MM.1S (cell line): ENCODE data around the gene PTGDR.

ENCODE experiments used
- DNase-seq: peaks from one replicate; pipeline ENCODE4 v3.0.0-alpha.2; 2015
- H2AFZ ChIP-seq: fragments of 300-600 bp; sonication (generic); 2 replicates; pipeline ENCODE4 v1.6.0; 2016; ENCODE audit warnings: antibody characterized with exemption, low read length
- H3F3A ChIP-seq: fragments of 300-600 bp; sonication (generic); 2 replicates; pipeline ENCODE4 v1.6.1; 2016; ENCODE audit warnings: mild to moderate bottlenecking, antibody characterized with exemption, low read length, moderate library complexity, mixed read lengths; ENCODE audit not compliant: insufficient read depth
- H3K27ac ChIP-seq: fragments of 300-600 bp; sonication (generic); 2 replicates; pipeline ENCODE4 v1.5.1; 2016; ENCODE audit warnings: mild to moderate bottlenecking, low read length
- H3K27me3 ChIP-seq: fragments of 300-600 bp; sonication (generic); replicated peaks from 2 replicates; pipeline ENCODE4 v1.6.0; 2016; ENCODE audit warnings: low read length; ENCODE audit not compliant: insufficient read depth
- H3K36me3 ChIP-seq: fragments of 300-600 bp; sonication (generic); replicated peaks from 2 replicates; pipeline ENCODE4 v1.6.1; 2016; ENCODE audit warnings: mild to moderate bottlenecking, low read length, mixed read lengths; ENCODE audit not compliant: insufficient read depth
- H3K4me1 ChIP-seq: fragments of 300-600 bp; sonication (generic); 2 replicates; pipeline ENCODE4 v1.6.1; 2016; ENCODE audit warnings: low read length, mixed read lengths
- H3K4me2 ChIP-seq: fragments of 300-600 bp; sonication (generic); 2 replicates; pipeline ENCODE4 v1.6.0; 2016; ENCODE audit warnings: low read depth, low read length
- H3K4me3 ChIP-seq: fragments of 300-600 bp; sonication (generic); 2 replicates; pipeline ENCODE4 v1.5.1; 2016; ENCODE audit warnings: low read length, mixed read lengths
- H3K79me2 ChIP-seq: fragments of 300-600 bp; sonication (generic); 2 replicates; pipeline ENCODE4 v1.6.1; 2016; ENCODE audit warnings: mixed run types, low read length, mixed read lengths
- H3K9ac ChIP-seq: fragments of 300-600 bp; sonication (generic); 2 replicates; pipeline ENCODE4 v1.6.1; 2016; ENCODE audit warnings: low read length, mixed read lengths
- H3K9me2 ChIP-seq: fragments of 300-600 bp; sonication (generic); replicated peaks from 2 replicates; pipeline ENCODE4 v1.6.1; 2016; ENCODE audit warnings: mild to moderate bottlenecking, low read length, mixed read lengths; ENCODE audit not compliant: insufficient read depth
- H3K9me3 ChIP-seq: fragments of 300-600 bp; sonication (generic); replicated peaks from 2 replicates; pipeline ENCODE4 v1.6.1; 2016; ENCODE audit warnings: mild to moderate bottlenecking, low read length, mixed read lengths; ENCODE audit not compliant: insufficient read depth
- H4K20me1 ChIP-seq: fragments of 300-600 bp; sonication (generic); 2 replicates; pipeline ENCODE4 v1.6.1; 2016; ENCODE audit warnings: mild to moderate bottlenecking, low read length, moderate library complexity, mixed read lengths; ENCODE audit not compliant: insufficient read depth
- CTCF ChIP-seq: fragments of 300-600 bp; sonication (generic); IDR thresholded peaks from 2 replicates; pipeline ENCODE4 v1.5.1; 2016; ENCODE audit warnings: antibody characterized with exemption, low read length, mixed read lengths
- EZH2 ChIP-seq: fragments of 300-600 bp; sonication (generic); optimal IDR thresholded peaks from 2 replicates; pipeline ENCODE3; 2017; ENCODE audit warnings: low read depth, mild to moderate bottlenecking, antibody characterized with exemption, low read length, mixed read lengths
- EZH2phosphoT487 ChIP-seq: fragments of 300-600 bp; sonication (generic); IDR thresholded peaks from 2 replicates; pipeline ENCODE4 v1.6.1; 2018; ENCODE audit warnings: antibody characterized with exemption, low read length

PTGDR gene

GRCh38 chr14:52253503-52253902 is 14.0 kb upstream of the PTGDR start:
- DNase-seq, result no peak
- Histone ChIP-seq H3K36me3 (no peaks in the 10 kb centered on the region), H3K4me1 (no peaks in the 10 kb centered on the region), H3F3A (no peaks in the 10 kb centered on the region), H3K4me3 (no peak overlapping the region), H3K27ac (no peak overlapping the region), H3K9me3 (no peaks in the 10 kb centered on the region), H3K4me2 (no peak overlapping the region), H3K27me3 (no peaks in the 10 kb centered on the region), H2AFZ (no peak overlapping the region), H3K9ac (no peak overlapping the region), H3K9me2 (no peaks in the 10 kb centered on the region), H3K79me2 (no peaks in the 10 kb centered on the region), H4K20me1 (no peaks in the 10 kb centered on the region)
- TF ChIP-seq EZH2phosphoT487, result no peak
- TF ChIP-seq CTCF, result no peak
- no peak for TF ChIP-seq EZH2

- Histone ChIP-seq H3K27ac (no peak overlapping the region), H3F3A (no peaks in the 10 kb centered on the region), H3K4me2 (no peak overlapping the region), H3K4me3 (no peak overlapping the region), H3K36me3 (no peaks in the 10 kb centered on the region), H3K9ac (no peak overlapping the region), H3K27me3 (no peaks in the 10 kb centered on the region), H4K20me1 (no peaks in the 10 kb centered on the region), H3K9me2 (no peaks in the 10 kb centered on the region), H3K4me1 (no peaks in the 10 kb centered on the region), H3K9me3 (no peaks in the 10 kb centered on the region), H3K79me2 (no peaks in the 10 kb centered on the region), H2AFZ (no peak overlapping the region)
- DNase-seq, result no peak
- TF ChIP-seq EZH2 (no peak), CTCF (no peak), EZH2phosphoT487 (no peak)
Measured at GRCh38 chr14:52254086-52254485, 13.4 kb upstream of the PTGDR start.

- Histone ChIP-seq H3K4me2 (no peak overlapping the region), H3K27ac (no peak overlapping the region), H4K20me1 (no peaks in the 10 kb centered on the region), H3K79me2 (no peaks in the 10 kb centered on the region), H2AFZ (no peak overlapping the region), H3F3A (no peaks in the 10 kb centered on the region), H3K9ac (no peak overlapping the region), H3K4me3 (no peak overlapping the region), H3K9me2 (no peaks in the 10 kb centered on the region), H3K27me3 (no peaks in the 10 kb centered on the region), H3K36me3 (no peaks in the 10 kb centered on the region), H3K4me1 (no peaks in the 10 kb centered on the region), H3K9me3 (no peaks in the 10 kb centered on the region)
- no peak for DNase-seq
- TF ChIP-seq EZH2phosphoT487 (no peak), CTCF (no peak), EZH2 (no peak)
Measured at GRCh38 chr14:52258783-52259182, 8.7 kb upstream of the PTGDR start.
